ENCODE data around the gene PDE9A.

Gene PDE9A

DNA sequence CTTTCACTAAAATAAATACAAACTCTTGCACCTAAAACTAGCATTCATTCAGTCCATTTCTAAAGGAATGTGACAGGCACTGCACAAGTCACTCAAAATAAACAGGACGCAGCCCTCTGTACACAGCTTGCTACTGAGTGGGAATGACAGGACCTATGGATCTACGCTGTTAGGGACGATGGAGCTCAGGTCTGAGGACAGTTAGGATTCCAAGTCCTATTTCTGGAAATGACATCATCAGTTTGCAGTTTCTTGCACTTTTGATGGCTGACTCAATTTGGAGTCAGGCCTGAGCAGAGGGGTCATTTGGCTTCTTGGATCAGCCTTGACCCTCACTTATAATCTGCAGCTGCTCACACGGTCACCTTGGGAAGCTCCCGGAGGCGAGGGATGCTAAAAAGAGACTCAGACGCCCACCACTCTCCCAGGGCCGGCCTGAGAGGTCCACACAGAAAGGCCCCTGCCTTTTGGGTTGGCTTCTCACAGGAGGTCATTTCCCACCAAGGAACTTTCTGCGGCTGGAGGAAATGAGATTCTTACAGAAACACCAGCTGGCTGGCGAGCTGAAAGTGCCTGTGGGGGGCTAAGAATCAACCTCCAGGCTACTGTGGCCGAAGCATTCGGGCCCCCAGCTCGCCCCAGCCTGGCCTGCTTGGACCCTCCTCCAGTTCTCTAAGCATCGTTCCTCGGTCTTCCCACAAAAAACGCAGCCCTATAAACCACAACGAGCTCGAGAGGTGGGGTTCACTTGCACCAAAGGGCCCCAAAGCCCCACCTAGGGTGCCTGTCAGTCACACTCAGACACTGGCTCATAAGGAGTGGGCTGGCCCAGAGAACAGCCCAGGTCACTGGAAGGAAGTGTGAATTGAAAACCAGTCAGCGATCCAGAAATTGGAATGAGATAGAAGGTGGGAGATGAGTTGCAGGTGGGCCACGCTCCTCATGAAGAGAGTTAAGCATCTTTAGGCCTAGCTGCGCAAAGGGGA is 8.9 kb upstream of the PDE9A start:
- DNase-seq = no peak

DNA sequence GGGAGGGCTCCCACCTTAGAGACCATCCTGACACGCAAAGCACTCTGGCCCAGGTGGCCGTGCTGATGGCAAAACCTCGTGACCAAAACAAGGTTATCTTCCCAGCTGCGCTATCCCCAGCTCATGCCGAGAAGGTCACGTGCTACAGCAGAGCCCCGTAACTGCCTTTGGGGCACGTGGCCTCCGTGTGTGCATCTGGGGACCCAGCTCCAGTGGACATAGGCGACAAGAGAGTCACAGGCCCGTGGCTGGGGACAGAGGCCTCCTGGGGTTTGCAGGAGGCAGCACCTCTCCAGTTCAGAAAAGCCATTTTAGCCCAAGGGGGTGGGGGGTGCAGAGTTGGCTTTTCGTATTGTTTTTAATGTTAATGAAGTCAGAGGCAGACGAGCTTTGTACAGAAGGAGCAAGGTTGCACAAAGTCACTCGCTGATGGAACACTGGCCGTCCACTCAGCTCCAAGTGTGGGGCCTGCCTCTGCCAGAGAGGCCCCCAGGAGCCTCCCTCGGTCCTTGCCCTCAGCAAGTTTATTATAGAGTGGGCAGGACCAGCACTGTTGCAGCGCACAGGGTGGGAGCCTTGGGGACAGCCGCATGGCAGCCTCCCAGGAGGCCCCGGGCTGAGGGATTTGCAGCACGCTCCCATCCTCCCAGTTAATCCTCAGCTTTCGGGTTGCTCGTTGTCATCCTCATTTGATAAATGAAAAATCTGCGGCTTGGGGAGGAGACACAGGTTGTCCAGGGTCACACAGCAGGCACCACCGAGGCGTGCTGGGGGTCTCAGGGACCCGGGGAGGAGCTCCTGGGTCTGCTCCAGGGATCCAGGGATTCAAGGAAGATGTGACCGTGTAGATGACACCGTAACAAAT is 8.0 kb upstream of the PDE9A start:
- no peak for DNase-seq

DNA sequence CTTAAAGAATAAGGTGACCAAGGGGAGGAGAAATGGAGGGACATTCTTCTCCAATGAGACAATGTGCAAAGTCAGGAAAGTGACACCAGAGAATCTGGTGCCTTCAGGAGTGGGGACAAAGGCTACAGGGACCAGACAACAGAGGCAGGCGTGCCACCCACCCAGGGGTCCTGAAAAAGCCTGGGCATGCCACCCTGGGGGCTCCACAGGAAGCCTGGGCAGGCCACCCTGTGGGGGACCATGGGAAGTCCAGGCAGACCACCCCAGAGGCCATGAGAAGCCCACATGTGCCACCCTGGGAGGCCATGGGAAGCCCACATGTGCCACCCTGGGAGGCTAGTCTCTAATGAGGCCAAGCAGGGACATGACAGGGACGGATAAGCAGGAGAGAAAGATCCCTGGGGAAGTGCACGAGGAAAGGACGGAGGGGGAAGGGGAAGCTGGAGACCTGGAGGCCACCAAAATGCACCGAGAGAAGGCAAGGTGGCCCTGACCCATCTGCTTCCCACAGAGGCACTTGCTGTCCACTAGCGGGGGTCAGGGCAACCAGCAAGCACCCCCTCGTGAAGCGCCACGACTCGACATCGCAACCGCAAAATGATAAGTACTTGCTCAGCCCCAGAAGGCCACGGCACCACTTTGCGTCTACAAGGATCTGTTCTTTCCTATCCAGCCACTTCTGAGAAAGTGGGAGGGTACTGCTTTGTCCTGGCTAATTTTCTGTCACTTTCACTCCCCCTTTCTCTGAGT is 7.2 kb upstream of the PDE9A start:
- DNase-seq = no peak

GRCh38 chr21:42646836-42647235 is 6.6 kb upstream of the PDE9A start:
- no peak for DNase-seq

DNA sequence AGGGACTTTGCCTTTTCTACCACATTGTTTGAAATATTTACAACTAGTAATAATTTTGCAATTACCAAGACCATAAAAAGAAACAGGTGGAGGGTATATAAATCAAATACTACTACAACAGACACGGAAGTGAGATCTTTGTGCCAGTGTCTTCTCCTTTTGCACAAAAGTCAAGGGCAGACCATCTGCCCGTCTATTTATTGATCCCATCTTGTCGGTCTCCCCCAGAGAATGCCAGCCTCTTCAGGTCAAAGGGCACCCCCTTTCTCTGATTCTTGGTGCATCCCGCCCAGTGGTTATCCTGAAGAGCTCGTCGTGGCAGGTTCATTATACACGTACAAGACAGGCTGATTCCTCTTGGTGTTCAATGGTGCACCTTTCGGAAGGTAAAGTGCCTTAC is 4.8 kb upstream of the PDE9A start:
- DNase-seq = no peak

GRCh38 chr21:42649122-42650032 is 4.0 kb upstream of the PDE9A start:
- no peak for DNase-seq

DNA sequence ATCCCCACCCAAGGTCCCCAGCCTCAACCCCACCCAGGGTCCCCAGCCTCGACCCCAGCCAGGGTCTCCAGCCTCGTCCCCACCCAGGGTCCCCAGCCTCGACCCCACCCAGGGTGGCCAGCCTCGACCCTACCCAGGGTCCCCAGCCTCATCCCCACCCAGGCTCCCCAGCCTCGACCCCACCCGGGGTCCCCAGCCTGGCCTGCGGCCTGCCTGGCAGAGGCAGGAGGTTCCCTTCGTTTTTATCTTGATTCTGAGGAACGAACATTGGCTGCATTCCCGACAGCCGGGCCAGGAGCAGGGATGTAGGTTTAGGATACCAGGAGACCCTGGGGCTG is 3.4 kb upstream of the PDE9A start:
- DNase-seq = no peak

DNA sequence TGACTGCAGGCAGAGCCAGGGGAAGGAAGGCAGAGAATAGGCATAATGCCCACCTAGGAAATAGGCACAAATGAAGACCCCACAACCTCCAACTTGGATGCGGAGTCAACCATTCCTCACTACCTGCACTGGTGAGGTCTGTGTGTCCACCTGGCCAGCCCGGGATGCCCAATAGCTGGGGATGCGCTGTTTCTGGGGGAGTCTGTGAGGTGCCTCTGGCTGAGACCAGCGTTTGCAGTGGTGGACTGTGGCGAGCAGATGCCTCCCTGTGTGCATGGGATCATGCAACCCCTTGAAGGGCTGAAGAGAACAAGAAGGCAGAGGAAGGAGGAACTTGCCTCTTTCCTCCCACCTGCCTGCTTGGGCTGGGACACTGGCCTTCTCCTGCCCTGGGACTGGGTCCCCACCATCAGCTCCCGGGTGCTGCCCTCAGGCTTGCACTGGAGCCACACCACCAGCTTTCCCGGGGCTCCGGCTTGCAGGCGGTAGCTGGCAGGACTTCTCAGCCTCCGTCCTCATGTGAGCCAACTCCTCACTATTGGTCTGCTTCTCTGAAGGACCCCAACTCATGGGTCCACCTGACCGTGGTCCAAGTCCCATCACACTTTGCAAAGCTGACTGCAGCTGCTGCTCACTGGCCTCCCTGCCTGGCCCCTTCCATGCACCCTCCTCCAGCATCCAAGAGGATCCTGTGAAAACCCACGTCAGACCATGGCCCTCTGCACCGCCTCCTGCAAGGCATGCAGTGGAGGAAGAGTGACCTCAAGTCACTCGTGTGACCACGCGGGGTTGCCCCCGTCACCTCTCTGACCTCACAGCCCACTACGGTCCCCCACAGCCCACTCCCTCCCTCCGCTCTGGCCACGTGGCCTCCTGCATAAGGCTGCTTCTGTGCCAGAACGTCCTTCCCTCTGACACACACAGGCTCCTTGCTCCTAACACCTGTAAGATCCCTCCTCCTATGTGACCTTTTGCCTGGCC is 2.7 kb upstream of the PDE9A start:
- no peak for DNase-seq

GRCh38 chr21:42651515-42652401 is 1.7 kb upstream of the PDE9A start:
- no peak for DNase-seq

DNA sequence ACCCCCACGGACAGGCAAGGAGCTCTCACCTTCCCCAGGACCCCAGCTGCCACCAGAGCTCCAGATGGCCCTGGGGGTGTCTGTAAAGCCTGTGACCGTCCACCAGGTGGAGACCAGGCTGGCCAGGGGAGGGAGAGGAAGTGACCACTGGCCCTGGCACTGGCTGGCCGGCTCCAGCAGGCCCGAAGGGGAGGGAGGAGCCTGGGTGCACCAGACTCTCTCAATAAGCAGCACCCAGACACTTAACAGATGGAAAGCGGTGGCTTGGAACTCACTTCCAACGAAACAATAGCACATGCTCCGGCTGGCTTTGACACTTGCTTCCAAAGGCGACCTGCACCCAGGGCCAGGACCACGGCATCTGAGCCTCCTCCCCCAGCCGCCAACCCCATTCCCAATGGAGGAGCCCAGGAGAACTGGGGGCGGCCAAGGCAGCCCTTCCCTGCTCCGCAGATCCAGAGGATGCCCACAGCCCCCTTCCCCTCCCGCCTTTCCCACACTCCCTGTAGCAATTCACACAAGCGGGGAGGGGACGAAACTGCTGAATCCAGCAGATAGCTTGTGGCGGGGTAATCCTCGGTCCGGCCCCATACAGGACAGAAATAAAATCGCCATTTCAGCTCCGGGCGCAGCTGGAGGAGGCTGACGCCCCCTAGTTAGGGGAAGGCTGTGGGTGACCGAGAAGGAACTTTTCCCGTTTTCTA is 742 bp upstream of the PDE9A start:
- DNase-seq = no peak

- peak; percentile 66 for DNase-seq
Measured at GRCh38 chr21:42654179-42654912, 925 bp downstream of the PDE9A start.

DNA sequence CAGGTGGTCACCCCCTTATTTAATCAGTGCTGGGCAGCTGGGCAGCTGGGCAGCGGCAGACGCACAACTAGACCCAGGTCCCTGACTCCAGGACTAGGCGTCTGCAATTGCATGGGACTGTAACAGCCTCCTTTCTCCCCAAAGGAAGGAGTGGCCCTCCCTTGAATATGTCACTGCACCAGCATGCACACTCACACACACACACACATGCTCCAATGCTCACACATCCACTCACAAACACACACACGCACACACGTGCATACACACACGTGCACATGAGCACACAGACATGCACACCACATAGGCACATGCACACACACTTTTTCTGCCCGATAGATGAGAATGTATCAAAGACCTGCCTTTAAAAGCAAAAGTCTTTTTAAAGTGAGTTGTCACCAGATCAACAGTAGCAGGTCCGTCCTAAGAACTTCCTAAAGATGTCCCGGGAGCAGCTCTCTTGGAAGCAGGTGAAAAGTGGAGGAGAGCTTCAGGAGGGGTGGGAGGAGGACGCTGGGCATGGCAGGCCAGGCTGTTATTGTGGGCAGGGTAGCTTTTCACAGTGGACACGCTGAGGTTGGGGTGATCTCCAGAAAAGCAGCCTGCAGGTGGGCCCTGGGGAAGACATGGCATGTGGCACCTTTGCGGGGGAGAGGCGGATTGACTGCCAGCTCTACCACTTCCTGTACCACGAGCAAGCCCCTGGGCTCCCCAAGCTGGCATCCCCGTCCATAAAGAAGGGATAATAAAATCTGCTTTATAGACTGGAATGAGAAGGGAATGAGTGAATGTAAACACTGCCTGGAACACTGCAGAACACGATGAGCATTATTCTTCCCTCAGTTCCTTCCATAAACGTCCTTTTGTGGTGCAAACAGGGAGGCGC is 1.7 kb downstream of the PDE9A start:
- DNase-seq = no peak

DNA sequence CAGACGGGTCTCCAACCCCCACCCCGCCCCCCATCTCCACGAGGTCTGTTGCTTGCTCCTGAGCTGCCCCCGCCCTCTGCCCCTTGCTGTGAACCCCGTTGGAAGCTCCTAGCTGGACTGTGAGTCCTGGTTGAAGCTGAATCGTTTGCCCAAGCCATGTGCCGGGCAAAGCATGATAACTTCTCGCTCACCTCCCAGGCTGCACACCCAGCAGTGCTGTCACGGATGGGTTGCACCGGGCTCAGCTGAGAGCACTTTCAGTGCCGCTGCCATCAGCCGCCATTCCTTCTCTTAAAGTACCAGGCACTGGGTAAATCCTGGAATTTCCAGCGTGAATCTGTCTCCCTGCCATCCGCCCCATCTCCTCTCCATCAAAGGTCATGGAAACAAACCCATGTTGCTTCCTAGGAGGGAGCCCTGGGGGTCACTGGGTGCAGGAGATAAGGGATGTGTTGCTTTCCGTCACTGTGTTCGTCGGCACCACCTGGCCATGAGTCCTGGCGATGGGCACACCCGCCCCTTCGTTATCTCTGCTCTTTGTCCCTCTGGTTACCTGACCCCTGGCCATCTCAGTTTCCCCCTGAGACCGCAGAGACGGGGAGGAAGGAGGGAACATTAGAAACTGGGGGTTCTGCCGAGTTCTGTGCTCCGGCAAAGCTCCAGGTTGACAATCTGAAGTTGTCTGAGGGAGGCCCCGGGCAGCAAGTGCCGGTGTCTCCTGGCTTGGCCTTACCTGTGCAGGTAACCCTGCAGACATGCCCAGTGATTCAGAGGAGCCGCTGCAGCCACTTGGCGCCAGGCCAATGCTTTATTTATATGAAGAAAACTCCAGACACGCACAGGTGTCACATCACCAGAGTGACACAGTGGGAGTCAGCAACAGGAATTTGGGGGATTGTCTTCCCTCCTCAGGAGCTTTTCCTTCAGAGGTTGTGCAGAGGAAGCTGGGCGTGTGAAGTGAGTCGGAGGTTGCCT is 2.7 kb downstream of the PDE9A start:
- DNase-seq = no peak

GRCh38 chr21:42656872-42657271 is 3.5 kb downstream of the PDE9A start:
- DNase-seq = no peak

GRCh38 chr21:42657676-42658319 is 4.4 kb downstream of the PDE9A start:
- no peak for DNase-seq
